Measurements from ENCODE around the gene CCDC186.

The CCDC186 gene

DNA sequence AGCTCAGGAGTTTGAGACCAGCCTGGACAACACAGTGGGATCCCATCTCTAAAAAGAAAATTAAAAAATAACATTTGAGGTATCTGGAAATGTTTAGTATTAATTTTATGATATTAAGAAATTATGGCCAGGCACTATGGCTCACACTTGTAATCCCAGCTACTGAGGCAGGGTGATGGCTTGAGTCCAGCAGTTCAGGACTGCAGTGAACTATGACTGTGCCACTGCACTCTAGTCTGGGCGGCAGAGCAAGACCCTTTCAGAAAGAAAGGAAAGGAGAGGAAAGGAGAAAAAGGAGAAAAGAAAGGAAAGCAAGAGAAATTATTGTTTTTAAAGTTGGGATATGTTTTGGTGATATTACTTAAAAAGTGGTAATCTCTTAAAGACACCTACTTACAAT is 2.5 kb upstream of the CCDC186 start:
- H3K4me3 ChIP-seq (ENCODE audit: low read length in 2 of 2), result no peak overlapping the region
- H3K9ac ChIP-seq (ENCODE audit: low read depth in 1 of 2, low read length in 2 of 2), result no peak overlapping the region
- peaks cover 6 to 10% of the 10 kb centered on the region in 2 donors for H3K4me1 ChIP-seq (ENCODE audit: control insufficient read depth in 2 of 2, insufficient read depth in 2 of 2, low read length in 2 of 2)
- H3K27me3 ChIP-seq (ENCODE audit: control insufficient read depth in 2 of 2, insufficient read depth in 2 of 2, low read length in 2 of 2), result no peaks in the 10 kb centered on the region
- H3K9me3 ChIP-seq (ENCODE audit: control insufficient read depth in 2 of 2, low read length in 2 of 2), result no peaks in the 10 kb centered on the region
- no peak overlapping the region for H3K27ac ChIP-seq (ENCODE audit: low read depth in 2 of 2, low read length in 2 of 2)
- no peaks in the 10 kb centered on the region for H3K36me3 ChIP-seq (ENCODE audit: control insufficient read depth in 2 of 2, insufficient read depth in 2 of 2, low read length in 2 of 2)

DNA sequence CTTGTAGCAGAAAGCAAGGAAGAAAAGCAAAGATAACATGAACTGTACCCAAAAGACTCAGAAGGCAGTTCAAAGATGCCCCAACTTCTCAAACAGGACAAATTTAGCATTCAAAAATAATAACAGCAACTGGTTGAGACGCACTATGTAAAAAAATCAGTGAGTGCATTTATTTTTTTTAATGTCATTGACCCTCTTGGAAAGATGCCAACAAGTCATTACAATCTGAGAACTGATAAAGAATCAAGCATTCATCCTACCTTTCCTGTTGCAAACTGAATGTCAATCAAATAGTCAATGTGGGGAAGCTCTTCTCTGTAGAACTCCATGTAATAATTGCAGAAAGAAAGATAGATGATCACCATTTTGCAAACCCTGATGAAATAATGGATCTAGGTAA is 1.7 kb upstream of the CCDC186 start:
- Histone ChIP-seq H3K9ac (ENCODE audit: low read depth in 1 of 2, low read length in 2 of 2) (no peak overlapping the region), H3K27ac (ENCODE audit: low read depth in 2 of 2, low read length in 2 of 2) (no peak overlapping the region), H3K4me3 (ENCODE audit: low read length in 2 of 2) (no peak overlapping the region), H3K36me3 (ENCODE audit: control insufficient read depth in 2 of 2, insufficient read depth in 2 of 2, low read length in 2 of 2) (no peaks in the 10 kb centered on the region), H3K27me3 (ENCODE audit: control insufficient read depth in 2 of 2, insufficient read depth in 2 of 2, low read length in 2 of 2) (no peaks in the 10 kb centered on the region), H3K9me3 (ENCODE audit: control insufficient read depth in 2 of 2, low read length in 2 of 2) (no peaks in the 10 kb centered on the region), H3K4me1 (ENCODE audit: control insufficient read depth in 2 of 2, insufficient read depth in 2 of 2, low read length in 2 of 2) (peaks cover 6 to 10% of the 10 kb centered on the region in 2 donors)

DNA sequence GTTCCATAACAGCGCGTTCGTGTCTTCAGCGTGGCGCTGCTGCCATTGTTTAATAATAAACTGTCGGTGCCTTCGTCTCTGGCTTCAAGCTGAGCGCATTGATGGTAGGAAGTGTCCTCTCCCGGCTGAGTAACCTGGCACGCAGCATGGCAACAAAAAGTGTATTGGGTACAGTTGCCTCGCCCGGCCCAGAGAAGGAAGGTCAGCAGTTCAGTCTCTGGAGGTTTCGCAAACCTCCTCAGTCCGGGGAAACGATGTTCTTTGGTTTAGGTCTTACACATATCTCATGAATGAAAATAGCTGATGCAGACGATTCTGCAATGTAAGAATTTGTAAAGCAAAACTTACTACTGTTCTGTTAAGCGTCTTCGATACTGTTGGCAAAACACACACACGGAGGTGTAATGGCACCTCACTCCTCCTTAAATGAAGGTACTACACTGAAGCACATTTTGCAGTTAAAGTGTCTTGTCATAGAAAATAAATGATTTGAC is 739 bp upstream of the CCDC186 start:
- Histone ChIP-seq H3K4me3 (ENCODE audit: low read length in 2 of 2) (peak overlapping the region; percentile 84 to 98), H3K36me3 (ENCODE audit: control insufficient read depth in 2 of 2, insufficient read depth in 2 of 2, low read length in 2 of 2) (no peaks in the 10 kb centered on the region), H3K9me3 (ENCODE audit: control insufficient read depth in 2 of 2, low read length in 2 of 2) (no peaks in the 10 kb centered on the region), H3K27me3 (ENCODE audit: control insufficient read depth in 2 of 2, insufficient read depth in 2 of 2, low read length in 2 of 2) (no peaks in the 10 kb centered on the region), H3K9ac (ENCODE audit: low read depth in 1 of 2, low read length in 2 of 2) (peak overlapping the region; percentile 57 to 98), H3K27ac (ENCODE audit: low read depth in 2 of 2, low read length in 2 of 2) (peak overlapping the region; percentile 96 to 98), H3K4me1 (ENCODE audit: control insufficient read depth in 2 of 2, insufficient read depth in 2 of 2, low read length in 2 of 2) (peaks cover 6 to 10% of the 10 kb centered on the region in 2 donors)

DNA sequence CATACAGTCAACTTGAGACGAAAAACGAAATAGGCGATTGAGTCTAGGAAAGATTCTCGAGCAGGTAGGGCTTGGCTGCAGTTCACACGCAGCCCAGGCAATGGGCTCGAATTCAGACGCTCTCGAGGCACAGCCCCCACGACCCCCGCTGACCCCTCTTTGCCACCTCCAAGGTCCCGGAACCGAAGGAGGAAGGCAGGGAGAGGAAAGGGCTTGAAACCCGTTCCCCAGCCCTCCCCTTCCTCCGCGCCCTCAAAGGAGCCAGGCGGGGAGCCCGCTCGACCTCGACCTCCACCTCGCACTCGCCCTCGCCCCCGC is 441 bp downstream of the CCDC186 start:
- Histone ChIP-seq H3K9me3 (ENCODE audit: control insufficient read depth in 2 of 2, low read length in 2 of 2) (no peaks in the 10 kb centered on the region), H3K4me3 (ENCODE audit: low read length in 2 of 2) (peak overlapping the region; percentile 84 to 98), H3K36me3 (ENCODE audit: control insufficient read depth in 2 of 2, insufficient read depth in 2 of 2, low read length in 2 of 2) (no peaks in the 10 kb centered on the region), H3K27me3 (ENCODE audit: control insufficient read depth in 2 of 2, insufficient read depth in 2 of 2, low read length in 2 of 2) (no peaks in the 10 kb centered on the region), H3K9ac (ENCODE audit: low read depth in 1 of 2, low read length in 2 of 2) (peak overlapping the region; percentile 98 to 99), H3K4me1 (ENCODE audit: control insufficient read depth in 2 of 2, insufficient read depth in 2 of 2, low read length in 2 of 2) (peaks cover 6 to 10% of the 10 kb centered on the region in 2 donors), H3K27ac (ENCODE audit: low read depth in 2 of 2, low read length in 2 of 2) (peak overlapping the region; percentile 96 to 98)

DNA sequence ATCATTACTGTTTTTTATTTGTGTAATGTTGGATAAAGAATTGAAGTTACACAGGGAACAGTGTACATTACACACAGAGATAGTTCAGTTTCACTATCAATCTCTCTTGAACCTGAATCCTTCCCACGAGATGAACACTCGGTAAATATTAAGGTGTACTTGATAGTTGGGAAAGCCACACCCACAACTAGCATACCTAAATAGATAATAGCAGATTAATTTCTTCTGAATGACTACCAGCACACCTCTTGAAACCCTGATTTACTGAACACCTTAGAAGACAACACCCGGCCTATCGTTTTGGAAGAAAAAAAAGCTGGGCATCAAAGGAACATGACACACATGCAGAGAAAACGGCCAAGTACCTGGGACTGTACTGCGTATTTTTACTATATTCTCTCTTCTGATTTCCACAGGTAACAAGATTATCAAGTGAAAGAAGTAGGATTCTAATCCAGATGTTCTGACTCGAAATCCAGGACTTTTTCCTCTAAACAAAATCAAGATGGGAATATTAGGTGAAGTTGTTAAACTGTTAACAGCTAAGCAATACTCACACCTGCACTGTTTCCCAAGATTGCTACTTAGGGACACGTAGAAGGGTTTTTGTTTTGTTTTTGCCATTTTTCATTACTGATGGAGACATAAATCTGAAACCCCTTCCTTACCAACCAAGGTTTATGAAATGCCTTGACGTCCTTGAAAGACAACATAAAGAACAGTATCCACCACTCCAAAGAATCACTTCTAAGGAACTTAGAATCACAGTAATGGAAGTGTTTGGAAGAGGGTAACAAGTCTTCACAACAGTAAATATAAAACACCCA is 1.0 kb downstream of the CCDC186 start:
- Histone ChIP-seq H3K9me3 (ENCODE audit: control insufficient read depth in 2 of 2, low read length in 2 of 2) (no peaks in the 10 kb centered on the region), H3K27me3 (ENCODE audit: control insufficient read depth in 2 of 2, insufficient read depth in 2 of 2, low read length in 2 of 2) (no peaks in the 10 kb centered on the region), H3K27ac (ENCODE audit: low read depth in 2 of 2, low read length in 2 of 2) (peak overlapping the region; percentile 96 to 98), H3K4me3 (ENCODE audit: low read length in 2 of 2) (peak overlapping the region; percentile 84 to 98), H3K9ac (ENCODE audit: low read depth in 1 of 2, low read length in 2 of 2) (peak overlapping the region; percentile 98 to 99), H3K36me3 (ENCODE audit: control insufficient read depth in 2 of 2, insufficient read depth in 2 of 2, low read length in 2 of 2) (no peaks in the 10 kb centered on the region), H3K4me1 (ENCODE audit: control insufficient read depth in 2 of 2, insufficient read depth in 2 of 2, low read length in 2 of 2) (peaks cover 6 to 10% of the 10 kb centered on the region in 2 donors)

DNA sequence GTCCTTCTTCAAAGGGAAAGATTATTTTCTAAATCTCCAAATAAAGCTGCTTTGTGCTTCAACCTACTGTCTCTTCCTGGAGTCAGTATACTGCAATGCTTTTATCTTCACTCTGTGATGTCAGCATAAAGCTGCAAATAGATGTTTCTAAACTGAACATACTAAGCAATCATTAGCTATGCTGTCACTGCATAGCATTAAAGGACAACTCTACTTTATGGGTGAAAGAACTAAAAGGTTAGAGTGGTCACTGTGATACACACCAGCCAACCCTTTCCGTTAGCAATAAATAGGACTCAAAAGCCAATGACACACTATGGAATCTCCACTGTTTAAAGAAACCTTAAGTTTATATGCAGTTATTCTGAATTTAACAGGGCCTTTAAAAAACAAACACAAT is 1.8 kb downstream of the CCDC186 start:
- H3K9ac ChIP-seq (ENCODE audit: low read depth in 1 of 2, low read length in 2 of 2), result peak overlapping the region in 1 of 2 donors; percentile 98
- H3K27me3 ChIP-seq (ENCODE audit: control insufficient read depth in 2 of 2, insufficient read depth in 2 of 2, low read length in 2 of 2), result no peaks in the 10 kb centered on the region
- H3K27ac ChIP-seq (ENCODE audit: low read depth in 2 of 2, low read length in 2 of 2), result peak overlapping the region in 1 of 2 donors; percentile 96
- peaks cover 6 to 10% of the 10 kb centered on the region in 2 donors for H3K4me1 ChIP-seq (ENCODE audit: control insufficient read depth in 2 of 2, insufficient read depth in 2 of 2, low read length in 2 of 2)
- H3K9me3 ChIP-seq (ENCODE audit: control insufficient read depth in 2 of 2, low read length in 2 of 2), result no peaks in the 10 kb centered on the region
- peak overlapping the region; percentile 84 to 98 for H3K4me3 ChIP-seq (ENCODE audit: low read length in 2 of 2)
- no peaks in the 10 kb centered on the region for H3K36me3 ChIP-seq (ENCODE audit: control insufficient read depth in 2 of 2, insufficient read depth in 2 of 2, low read length in 2 of 2)

DNA sequence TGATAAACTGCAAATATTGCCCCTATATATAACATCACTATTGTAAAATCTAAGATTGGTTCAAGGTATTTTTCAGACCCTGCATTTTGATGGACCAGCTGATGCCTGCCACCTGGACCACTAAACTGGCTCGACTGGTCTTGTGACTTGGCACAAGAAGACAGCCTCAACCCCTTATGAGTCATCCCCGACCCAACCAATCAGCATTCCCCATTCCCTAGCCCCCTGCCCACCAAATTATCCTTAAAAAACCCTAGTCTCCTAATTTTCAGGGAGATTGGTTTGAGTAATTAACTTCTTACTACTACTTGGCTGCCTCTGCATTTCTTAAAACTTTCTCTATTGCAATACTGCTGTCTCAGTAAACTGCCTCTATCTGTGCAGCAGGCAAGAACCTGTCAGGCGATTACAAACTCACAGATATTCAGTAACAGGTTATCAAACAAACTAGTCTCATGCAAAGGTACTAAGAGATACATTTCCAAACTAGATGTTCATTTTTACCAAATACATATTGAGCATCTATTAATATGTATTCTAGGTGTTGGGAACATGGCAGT is 5.5 kb downstream of the CCDC186 start:
- Histone ChIP-seq H3K9me3 (ENCODE audit: control insufficient read depth in 2 of 2, low read length in 2 of 2) (no peaks in the 10 kb centered on the region), H3K27me3 (ENCODE audit: control insufficient read depth in 2 of 2, insufficient read depth in 2 of 2, low read length in 2 of 2) (no peaks in the 10 kb centered on the region), H3K4me3 (ENCODE audit: low read length in 2 of 2) (no peak overlapping the region), H3K27ac (ENCODE audit: low read depth in 2 of 2, low read length in 2 of 2) (no peak overlapping the region), H3K4me1 (ENCODE audit: control insufficient read depth in 2 of 2, insufficient read depth in 2 of 2, low read length in 2 of 2) (peaks cover 0 to 11% of the 10 kb centered on the region in 2 donors), H3K9ac (ENCODE audit: low read depth in 1 of 2, low read length in 2 of 2) (no peak overlapping the region), H3K36me3 (ENCODE audit: control insufficient read depth in 2 of 2, insufficient read depth in 2 of 2, low read length in 2 of 2) (no peaks in the 10 kb centered on the region)

DNA sequence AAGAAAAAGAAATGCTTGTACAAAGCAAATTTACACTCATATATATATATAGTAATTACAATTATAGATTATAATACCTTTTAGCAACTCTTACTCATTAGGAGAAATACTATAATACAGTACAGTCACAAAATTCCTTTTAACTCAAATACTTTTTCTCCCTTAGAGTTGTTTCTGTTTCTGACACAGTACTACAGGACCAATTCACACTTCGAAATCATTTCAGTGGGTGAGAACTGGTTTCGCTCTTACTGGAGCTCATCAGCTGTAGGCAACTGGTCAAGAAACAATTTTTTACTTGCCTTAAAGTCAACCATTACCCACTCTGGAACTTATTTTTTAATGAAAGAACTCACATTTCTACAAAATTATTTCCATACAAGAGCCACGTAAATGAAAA is 6.0 kb downstream of the CCDC186 start:
- no peaks in the 10 kb centered on the region for H3K9me3 ChIP-seq (ENCODE audit: control insufficient read depth in 2 of 2, low read length in 2 of 2)
- no peak overlapping the region for H3K9ac ChIP-seq (ENCODE audit: low read depth in 1 of 2, low read length in 2 of 2)
- H3K27ac ChIP-seq (ENCODE audit: low read depth in 2 of 2, low read length in 2 of 2), result no peak overlapping the region
- H3K4me3 ChIP-seq (ENCODE audit: low read length in 2 of 2), result no peak overlapping the region
- no peaks in the 10 kb centered on the region for H3K27me3 ChIP-seq (ENCODE audit: control insufficient read depth in 2 of 2, insufficient read depth in 2 of 2, low read length in 2 of 2)
- H3K4me1 ChIP-seq (ENCODE audit: control insufficient read depth in 2 of 2, insufficient read depth in 2 of 2, low read length in 2 of 2), result peaks cover 0 to 11% of the 10 kb centered on the region in 2 donors
- no peaks in the 10 kb centered on the region for H3K36me3 ChIP-seq (ENCODE audit: control insufficient read depth in 2 of 2, insufficient read depth in 2 of 2, low read length in 2 of 2)

DNA sequence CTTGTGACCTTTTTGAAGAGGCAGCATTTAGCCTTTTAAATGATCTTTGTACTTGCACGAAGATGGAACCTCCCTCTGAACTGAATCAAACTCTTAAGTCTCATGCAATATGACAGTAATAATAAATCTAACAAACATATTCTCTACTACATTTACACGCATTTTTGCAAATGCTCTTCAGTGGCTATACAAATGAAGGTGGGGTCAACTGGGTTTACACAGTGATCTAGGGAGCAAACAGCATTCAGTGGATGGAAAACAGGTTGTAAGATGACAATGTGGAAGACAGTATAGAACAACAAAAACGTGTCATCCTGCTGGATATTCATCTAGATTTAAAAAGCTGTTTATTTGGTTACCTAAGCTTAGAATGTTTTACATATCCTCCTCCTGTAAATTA is 7.5 kb downstream of the CCDC186 start:
- Histone ChIP-seq H3K9me3 (ENCODE audit: control insufficient read depth in 2 of 2, low read length in 2 of 2) (no peaks in the 10 kb centered on the region), H3K27ac (ENCODE audit: low read depth in 2 of 2, low read length in 2 of 2) (no peak overlapping the region), H3K36me3 (ENCODE audit: control insufficient read depth in 2 of 2, insufficient read depth in 2 of 2, low read length in 2 of 2) (peaks cover 0 to 2% of the 10 kb centered on the region in 2 donors), H3K4me1 (ENCODE audit: control insufficient read depth in 2 of 2, insufficient read depth in 2 of 2, low read length in 2 of 2) (peaks cover 0 to 7% of the 10 kb centered on the region in 2 donors), H3K4me3 (ENCODE audit: low read length in 2 of 2) (no peak overlapping the region), H3K27me3 (ENCODE audit: control insufficient read depth in 2 of 2, insufficient read depth in 2 of 2, low read length in 2 of 2) (no peaks in the 10 kb centered on the region), H3K9ac (ENCODE audit: low read depth in 1 of 2, low read length in 2 of 2) (no peak overlapping the region)

DNA sequence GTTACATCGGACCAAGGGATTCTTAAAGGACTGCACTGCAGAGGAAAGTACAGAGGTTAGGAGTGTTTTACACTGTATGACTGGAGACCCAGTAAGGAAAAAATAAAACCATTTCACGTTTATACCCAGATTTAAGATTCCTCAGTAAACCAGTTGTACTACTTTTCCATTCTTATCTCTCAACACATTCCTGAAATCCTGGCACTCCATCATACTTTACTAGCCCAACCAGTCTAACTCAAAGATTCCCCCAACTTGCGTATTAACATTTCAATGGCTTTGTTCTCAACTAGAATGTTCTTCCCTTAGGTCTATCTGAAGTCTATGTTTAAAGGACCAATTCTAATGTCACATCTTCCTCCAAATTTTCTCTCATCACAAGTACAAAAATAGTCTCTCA is 8.0 kb downstream of the CCDC186 start:
- Histone ChIP-seq H3K36me3 (ENCODE audit: control insufficient read depth in 2 of 2, insufficient read depth in 2 of 2, low read length in 2 of 2) (peaks cover 0 to 3% of the 10 kb centered on the region in 2 donors), H3K27me3 (ENCODE audit: control insufficient read depth in 2 of 2, insufficient read depth in 2 of 2, low read length in 2 of 2) (no peaks in the 10 kb centered on the region), H3K9ac (ENCODE audit: low read depth in 1 of 2, low read length in 2 of 2) (no peak overlapping the region)

More for the DNA sequence above, 8.0 kb downstream of the CCDC186 start:
- Histone ChIP-seq H3K4me1 (ENCODE audit: control insufficient read depth in 2 of 2, insufficient read depth in 2 of 2, low read length in 2 of 2) (peaks cover 0 to 7% of the 10 kb centered on the region in 2 donors), H3K4me3 (ENCODE audit: low read length in 2 of 2) (no peak overlapping the region), H3K9me3 (ENCODE audit: control insufficient read depth in 2 of 2, low read length in 2 of 2) (no peaks in the 10 kb centered on the region), H3K27ac (ENCODE audit: low read depth in 2 of 2, low read length in 2 of 2) (no peak overlapping the region)

Data from mucosa of rectum (tissue), 2 donors.